ENCODE results near the gene DCAF4L1.

- TF ChIP-seq EZH2 (IDR thresholded peaks at IDR 0.05) (no peak), POLR2AphosphoS5 (IDR thresholded peaks at IDR 0.05; ENCODE audit: borderline replicate concordance, low read depth, low read length) (no peak), FOXP2 (optimal IDR thresholded peaks at IDR 0.05; ENCODE audit: control extremely low read depth, extremely low read length, insufficient read depth) (no peak)
Measured at GRCh38 chr4:41994461-41994985, 13.0 kb downstream of the DCAF4L1 start.

All from SK-N-MC (cell line).